ENCODE results near the gene GANAB.

DNA sequence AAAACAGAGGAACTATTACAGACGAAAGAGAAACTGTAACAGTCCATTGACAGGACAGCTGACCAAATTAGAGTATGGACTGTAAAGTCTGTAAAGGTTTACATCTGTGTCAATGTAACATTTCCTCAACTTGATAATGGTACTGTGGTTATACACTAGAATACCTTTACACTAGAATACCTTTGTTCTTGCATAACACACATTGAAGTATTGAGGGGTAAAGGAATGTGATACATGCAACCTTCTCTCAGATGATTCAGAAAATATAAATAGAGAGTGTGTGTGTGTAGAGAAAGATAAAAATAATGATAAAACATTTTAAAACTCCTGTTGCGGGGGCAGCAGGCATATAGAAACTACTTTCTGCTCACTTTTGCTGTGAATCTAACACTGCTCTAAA is 67.2 kb downstream of the GANAB start:
- TF ChIP-seq, protein P1, sequence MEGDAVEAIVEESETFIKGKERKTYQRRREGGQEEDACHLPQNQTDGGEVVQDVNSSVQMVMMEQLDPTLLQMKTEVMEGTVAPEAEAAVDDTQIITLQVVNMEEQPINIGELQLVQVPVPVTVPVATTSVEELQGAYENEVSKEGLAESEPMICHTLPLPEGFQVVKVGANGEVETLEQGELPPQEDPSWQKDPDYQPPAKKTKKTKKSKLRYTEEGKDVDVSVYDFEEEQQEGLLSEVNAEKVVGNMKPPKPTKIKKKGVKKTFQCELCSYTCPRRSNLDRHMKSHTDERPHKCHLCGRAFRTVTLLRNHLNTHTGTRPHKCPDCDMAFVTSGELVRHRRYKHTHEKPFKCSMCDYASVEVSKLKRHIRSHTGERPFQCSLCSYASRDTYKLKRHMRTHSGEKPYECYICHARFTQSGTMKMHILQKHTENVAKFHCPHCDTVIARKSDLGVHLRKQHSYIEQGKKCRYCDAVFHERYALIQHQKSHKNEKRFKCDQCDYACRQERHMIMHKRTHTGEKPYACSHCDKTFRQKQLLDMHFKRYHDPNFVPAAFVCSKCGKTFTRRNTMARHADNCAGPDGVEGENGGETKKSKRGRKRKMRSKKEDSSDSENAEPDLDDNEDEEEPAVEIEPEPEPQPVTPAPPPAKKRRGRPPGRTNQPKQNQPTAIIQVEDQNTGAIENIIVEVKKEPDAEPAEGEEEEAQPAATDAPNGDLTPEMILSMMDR (conservative IDR thresholded peaks at IDR 0.05; ENCODE audit: low read depth, low read length) = no peak
- TF ChIP-seq SMC3 (IDR thresholded peaks at IDR 0.05; ENCODE audit: low read depth, low read length) (no peak), RAD21 (IDR thresholded peaks at IDR 0.05; ENCODE audit: low read length) (no peak), CHD1 (IDR thresholded peaks at IDR 0.05; ENCODE audit: low read depth, low read length) (no peak), POLR2A (IDR thresholded peaks at IDR 0.05; ENCODE audit: low read depth, low read length) (no peak)
- TF ChIP-seq, protein P2, sequence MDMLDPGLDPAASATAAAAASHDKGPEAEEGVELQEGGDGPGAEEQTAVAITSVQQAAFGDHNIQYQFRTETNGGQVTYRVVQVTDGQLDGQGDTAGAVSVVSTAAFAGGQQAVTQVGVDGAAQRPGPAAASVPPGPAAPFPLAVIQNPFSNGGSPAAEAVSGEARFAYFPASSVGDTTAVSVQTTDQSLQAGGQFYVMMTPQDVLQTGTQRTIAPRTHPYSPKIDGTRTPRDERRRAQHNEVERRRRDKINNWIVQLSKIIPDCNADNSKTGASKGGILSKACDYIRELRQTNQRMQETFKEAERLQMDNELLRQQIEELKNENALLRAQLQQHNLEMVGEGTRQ (IDR thresholded peaks at IDR 0.05; ENCODE audit: low read depth, low read length) = no peak
- TF ChIP-seq, protein P3, sequence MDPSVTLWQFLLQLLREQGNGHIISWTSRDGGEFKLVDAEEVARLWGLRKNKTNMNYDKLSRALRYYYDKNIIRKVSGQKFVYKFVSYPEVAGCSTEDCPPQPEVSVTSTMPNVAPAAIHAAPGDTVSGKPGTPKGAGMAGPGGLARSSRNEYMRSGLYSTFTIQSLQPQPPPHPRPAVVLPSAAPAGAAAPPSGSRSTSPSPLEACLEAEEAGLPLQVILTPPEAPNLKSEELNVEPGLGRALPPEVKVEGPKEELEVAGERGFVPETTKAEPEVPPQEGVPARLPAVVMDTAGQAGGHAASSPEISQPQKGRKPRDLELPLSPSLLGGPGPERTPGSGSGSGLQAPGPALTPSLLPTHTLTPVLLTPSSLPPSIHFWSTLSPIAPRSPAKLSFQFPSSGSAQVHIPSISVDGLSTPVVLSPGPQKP (IDR thresholded peaks at IDR 0.05; ENCODE audit: borderline replicate concordance, low read depth, low read length) = no peak
